Head of caudate nucleus (tissue), 42 donors: Measurements from ENCODE around the gene EXOC3.

Experiments
- DNase-seq, 42 donors: peaks; one replicate each; pipeline versions ENCODE4 v3.0.0 to v3.0.0-alpha.2; 2020 to 2021; ENCODE audit warnings: mixed read lengths in 7 of 42
- intact Hi-C: fragments of 100-400 bp; cut with DNase I; formaldehyde crosslinking; loops from one replicate; pipeline ENCODE4 v1.15.0; 2022

EXOC3 gene

DNA sequence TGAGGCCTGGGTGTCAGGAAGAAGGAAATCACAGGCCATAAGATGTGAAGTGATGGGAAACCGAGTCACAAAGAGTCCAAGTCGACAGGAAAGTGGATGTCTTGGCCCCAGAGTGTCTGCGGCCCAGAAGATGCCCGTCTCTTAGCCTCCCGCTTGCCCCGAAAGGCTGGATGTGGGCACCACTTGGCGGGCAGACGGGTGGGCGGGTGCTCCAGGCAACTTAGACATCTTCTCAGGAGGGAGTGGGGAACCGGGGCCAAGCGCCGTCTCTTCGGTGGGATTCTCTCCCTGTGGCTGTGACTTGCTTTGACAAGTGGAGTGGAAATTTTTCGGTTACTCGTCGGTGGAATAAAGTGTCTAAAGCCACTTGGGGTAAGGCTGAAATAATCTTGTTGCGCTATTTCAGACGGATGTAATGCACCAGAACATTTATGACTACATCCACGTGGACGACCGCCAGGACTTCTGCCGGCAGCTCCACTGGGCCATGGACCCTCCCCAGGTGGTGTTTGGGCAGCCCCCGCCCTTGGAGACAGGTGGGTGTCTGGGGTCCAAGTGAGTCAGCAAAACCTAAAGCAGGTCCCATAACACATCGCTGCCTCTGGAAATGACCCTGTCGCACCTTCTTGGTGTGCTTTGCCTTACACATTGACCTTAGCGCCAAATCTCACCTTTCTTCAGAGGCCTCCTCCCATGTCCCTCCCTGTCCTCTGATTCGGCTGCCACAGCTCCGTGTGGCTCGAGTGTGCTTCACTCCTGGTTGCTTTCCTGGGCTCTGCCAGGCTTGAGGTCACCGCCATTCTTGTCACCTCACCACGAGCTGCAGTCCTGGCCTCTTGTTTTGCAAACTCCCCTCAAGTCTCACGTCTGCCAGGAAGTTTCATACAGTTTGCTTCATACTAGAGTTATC, 20.4 kb upstream of the EXOC3 start:
- intact Hi-C loops: no loop called here
- peak in 3 of 42 donors; percentile 4 to 36 (median 15) for DNase-seq

DNA sequence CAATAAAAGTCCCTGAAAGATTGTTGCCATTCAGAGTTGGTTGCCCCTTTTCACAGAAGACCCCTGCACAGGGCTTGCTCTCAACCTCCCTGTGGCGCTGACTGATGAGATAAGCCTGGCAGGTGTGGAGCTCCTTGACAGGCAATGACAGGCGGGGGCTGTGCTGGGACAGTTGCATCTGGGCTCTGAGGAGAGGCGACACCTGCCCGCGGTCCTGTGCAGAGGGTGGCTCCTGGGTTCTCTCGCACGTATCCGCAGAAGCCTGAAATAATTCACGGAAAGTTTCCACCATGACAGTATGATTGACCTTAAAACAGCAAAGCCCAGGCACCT, 19.8 kb upstream of the EXOC3 start:
- intact Hi-C loops: no loop called here
- DNase-seq: peak in 3 of 42 donors; percentile 11 to 39 (median 13)

DNA sequence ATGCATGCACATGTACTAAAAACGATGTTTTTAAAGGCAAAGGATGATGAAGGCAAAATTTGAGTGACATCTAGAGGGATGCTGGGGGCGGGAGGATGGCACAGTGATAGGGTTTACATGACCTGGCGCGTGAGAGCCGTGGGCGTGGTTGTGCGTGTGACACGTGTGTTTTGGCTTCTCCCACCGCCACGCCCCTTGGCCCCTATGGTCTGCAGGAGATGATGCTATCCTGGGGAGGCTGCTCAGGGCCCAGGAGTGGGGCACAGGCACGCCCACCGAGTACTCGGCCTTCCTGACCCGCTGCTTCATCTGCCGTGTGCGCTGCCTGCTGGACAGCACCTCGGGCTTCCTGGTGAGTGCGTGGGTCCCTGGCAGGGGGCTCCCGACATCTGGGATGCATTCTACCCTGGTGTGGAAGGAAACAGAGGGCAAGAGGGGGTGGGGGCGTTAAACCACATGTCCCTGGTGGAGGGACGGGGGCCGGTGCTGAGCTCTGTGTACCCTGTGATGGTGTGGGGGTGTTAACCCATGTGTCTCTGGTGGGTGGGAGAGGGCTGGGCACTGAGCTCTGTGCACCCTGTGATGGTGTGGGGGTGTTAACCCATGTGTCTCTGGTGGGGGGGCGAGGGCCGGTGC, 19.2 kb upstream of the EXOC3 start:
- intact Hi-C loops: no loop called here

DNA sequence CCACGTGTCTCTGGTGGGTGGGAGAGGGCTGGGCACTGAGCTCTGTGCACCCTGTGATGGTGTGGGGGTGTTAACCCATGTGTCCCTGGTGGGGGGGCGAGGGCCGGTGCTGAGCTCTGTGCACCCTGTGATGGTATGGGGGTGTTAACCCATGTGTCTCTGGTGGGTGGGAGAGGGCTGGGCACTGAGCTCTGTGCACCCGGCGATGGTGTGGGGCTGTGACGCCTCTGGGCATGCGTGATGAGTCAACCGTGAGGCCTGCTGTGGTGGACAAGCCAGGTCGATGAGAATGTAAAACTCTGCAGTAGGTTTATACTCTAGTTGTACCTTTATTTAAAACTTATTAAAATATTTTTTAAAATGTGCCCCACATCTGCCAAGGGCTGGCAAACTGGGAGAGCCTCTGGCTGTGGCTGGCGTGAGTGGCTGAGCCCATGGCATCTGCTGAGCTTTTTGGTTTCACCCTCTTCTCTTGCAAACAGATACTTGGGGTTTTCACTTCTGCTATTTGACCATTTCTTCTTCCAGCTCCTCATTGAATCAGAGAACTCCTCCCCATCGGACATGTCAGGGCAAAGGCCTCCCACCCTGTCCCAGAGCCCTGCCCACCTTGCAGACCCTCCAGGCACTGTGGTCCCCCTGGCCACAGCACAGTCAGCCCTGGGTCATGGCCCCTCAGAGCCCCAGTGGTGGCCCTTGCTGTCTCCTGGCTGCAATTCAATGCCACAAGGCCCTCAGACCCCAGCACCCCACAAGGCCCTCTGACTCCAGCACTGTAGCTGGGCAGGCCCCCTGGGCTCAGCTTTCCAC, 18.5 kb upstream of the EXOC3 start:
- intact Hi-C loops: no loop called here
- DNase-seq: peak in 3 of 42 donors; percentile 15 to 41 (median 24)

More for the DNA sequence above, 19.2 kb upstream of the EXOC3 start:
- DNase-seq: peak in 5 of 42 donors; percentile 16 to 44 (median 17)

DNA sequence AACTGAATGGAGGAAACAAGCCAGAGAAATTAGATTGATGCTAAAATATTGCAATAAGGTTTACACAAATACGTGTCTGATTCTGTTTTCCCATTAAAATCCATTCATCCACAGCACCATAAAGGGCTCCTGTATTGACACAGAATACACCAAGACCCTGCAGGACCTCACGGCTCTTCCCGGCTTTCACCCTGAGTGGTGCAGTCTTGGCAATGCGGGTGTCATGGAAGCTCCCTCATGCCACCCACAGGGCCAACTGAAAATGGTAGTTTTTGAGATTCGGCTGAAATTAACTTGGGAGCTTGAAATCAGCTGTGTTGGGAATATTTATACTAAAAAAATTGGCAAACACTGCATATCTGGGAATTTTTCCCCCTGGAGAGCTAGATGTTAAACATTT, 17.3 kb upstream of the EXOC3 start:
- intact Hi-C loops: no loop called here
- peak in 20 of 42 donors; percentile 28 to 76 (median 50) for DNase-seq

DNA sequence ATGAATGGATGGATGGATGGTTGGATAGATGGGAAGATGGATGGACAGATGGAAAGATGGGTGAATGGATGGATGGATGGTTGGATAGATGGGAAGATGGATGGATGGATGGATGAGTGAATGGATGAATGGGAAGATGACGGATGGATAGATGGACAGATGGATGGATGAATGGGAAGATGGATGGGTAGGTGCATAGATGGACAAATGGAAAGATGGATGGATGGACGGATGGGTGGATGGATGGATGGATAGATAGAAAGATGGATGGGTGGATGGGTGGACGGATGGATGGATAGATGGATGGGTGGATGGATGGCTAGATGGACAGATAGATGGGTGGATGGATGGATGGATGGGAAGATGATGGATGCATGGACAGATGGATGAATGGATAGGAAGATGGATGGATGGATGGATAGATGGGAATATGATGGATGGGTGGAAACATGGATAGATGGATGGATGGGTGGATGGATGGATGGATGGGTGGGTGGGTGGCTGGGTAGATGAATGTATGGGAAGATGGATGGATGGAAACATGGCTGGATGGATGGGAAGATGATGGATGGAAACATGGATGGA, 16.5 kb upstream of the EXOC3 start:
- no peak for DNase-seq
- intact Hi-C loops: no loop called here

DNA sequence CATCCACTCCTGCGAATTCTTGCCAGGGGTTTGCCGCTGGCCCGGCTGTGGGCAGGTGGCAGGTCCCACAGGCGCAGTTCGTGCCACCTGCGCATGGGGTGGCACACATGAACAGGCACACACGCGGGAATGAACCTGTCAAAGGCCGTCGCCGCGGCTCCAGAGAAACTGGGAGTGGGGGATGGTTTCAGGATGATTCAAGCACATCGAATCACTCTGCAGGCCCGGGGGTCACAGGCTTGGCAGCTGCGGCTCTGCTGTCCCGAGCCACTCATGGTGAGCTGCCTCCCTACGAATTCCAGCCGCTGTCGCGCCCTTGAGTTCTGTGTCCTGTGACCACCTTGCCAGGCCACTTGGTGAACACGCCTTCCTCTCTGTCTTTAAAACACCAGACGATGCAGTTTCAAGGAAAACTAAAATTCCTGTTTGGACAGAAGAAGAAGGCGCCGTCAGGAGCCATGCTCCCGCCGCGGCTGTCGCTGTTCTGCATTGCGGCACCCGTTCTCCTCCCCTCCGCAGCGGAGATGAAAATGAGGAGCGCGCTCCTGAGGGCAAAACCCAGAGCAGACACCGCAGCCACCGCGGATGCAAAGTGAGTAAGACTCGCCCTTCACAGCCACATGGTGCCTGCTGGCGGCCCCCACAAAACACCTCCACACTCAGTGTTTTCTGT, 15.4 kb upstream of the EXOC3 start:
- intact Hi-C loops: no loop called here
- peak in 12 of 42 donors; percentile 7 to 53 (median 38) for DNase-seq

DNA sequence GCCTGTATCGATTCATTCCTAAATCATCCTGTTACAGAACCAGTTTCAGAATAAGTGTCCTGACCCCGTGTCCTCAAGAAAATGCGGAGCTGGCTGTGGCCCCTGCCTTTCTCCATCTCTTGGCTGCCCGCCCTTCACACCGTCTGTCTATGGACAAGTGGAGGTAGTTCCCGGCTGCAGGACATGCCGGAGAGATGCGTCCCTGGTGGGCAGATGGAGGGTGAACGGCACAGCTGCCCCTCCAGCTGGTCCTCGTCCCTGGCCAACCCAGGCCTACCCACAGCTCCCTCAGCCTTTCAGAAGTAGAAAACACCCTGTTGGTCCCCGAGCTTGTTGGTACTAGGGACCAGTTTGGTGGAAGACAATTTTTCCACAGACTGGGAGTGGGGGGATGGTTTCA, 14.8 kb upstream of the EXOC3 start:
- DNase-seq: peak in 5 of 42 donors; percentile 7 to 31 (median 13)
- intact Hi-C loops: no loop called here

DNA sequence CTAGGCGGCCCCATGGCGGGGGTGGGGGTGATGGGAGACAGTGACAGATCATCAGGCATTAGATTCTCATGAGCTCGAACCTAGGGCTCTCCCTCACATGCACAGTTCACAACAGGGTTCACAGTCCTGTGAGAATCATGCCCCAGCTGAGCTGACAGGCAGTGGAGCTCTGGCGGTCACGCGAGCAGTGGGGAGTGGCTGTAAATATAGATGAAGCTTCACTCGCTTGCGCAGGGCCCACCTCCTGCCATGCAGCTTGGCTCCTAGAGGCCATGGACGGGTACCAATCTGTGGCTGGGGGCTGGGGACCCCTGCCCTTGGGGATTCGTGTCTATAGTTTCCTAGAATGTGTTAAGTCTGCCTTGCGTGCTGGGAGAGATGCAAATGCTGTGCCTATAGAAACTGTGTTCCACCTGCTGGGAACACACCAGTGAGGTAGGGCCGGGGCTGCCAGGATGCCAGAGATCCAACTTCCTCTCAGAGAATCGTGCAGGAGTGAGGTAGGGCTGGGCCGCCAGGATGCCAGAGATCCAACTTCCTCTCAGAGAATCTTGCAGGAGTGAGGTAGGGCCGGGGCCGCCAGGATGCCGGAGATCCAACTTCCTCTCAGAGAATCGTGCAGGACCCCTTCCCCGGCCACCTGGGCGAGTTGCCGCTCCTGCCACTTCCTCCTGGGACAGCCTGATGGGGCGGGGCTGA, 14.1 kb upstream of the EXOC3 start:
- DNase-seq: peak in 3 of 42 donors; percentile 5 to 33 (median 33)
- intact Hi-C loops: no loop called here

DNA sequence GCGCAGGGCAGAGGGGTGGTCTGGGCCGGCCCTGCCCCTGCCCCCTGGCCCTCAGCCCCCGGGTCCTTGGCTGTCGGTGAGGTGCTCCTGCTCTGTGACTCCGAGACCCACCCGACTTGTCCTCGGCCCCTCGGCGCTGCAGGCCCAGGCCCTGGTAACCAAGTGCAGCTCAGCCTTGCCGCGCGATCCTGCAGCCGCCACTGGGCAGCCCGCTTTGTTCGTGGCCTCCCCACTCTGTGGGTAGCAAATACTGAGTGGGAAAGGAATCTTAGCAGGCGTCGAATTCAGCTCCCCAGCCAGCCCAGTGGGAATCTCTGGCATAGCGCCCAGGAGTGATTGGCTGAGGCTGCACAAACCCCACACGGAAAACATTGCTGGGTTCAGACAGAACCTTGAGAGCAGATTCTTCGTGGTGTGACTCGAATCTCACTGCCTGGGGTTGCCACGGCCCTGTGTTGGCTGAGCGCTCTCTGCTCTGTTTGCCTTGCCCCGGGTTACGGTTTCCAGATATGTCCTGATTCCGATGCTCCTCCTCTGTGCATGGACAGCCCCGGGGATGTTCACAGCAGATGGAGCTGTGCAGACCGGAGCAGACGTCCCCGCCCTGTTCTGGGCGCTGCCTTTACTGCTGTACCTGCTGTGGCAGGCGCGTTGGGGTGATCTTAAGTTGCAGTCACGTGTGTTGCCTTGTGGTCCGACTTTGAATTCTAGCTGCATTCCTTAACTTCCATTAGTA, 13.4 kb upstream of the EXOC3 start:
- intact Hi-C loops: no loop called here
- DNase-seq: peak in 5 of 42 donors; percentile 10 to 38 (median 13)

DNA sequence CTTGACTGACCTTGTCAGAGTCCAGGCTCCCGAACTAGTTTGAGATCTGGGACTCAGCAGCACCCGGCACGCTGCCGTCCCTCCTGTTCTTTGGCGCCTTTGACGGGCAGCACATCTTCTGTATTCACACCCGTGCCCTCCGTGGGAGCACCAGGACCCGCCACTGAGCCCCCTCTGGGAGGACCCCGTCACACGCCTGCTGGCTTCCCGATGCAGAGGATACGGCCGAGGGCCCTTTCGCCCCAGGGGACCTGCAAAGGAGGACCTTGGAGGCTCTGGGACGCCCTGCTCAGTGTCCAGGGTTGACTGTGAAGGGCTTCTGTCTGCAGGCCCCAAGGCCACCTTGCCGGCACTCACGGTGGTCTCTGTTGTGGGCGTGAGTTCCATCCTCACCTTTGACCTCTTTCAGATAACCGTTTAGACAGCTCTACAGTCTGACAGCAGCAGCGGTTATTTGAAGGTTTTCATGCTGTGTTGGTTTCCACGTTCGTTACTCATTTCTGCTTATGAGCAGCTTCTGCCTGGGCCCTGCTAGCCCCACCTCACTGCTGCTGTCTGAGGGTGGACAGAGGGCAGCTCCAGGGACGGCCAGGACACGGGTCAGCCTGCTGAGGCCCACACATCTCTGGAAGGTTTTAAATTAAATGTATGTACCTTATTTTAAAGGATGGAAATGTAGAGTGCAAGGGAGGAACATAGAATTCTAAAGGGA, 12.6 kb upstream of the EXOC3 start:
- intact Hi-C loops: no loop called here
- DNase-seq: peak in 6 of 42 donors; percentile 8 to 38 (median 14)

DNA sequence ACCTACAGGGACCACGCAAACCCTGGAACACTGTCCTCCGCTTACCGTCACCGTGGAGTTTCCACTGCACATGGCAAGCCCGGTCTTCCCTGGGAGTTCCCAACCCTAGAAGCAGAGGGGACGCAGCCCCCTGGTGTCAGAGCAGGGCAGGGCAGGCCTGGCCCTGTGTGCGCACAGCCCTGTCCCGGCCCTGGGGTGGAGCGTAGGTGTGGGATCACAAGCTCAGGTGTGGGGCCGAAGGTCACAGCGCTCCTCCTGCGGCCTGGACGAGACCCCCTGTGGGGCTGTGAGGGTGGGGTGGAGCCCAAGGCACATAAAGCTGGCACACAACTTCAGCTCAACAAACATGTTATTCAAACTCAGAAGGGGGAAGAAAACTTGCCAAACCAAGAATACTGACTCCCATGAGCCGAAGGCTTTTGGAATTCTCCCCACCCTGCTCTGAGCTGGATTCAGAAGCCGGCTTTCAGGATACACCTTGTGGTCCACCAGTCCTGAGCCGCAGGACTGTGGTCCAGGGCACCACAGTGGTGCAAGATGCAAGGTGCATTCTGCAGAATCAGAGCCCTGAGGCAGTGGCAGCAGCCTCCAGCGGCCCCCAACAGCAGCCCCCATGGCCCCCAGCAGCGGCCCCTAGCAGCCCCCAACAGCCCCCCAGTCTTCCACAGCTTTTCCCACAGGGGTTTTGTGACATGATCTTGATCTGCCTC, 11.8 kb upstream of the EXOC3 start:
- intact Hi-C loops: no loop called here
- peak in 4 of 42 donors; percentile 15 to 43 (median 28) for DNase-seq

DNA sequence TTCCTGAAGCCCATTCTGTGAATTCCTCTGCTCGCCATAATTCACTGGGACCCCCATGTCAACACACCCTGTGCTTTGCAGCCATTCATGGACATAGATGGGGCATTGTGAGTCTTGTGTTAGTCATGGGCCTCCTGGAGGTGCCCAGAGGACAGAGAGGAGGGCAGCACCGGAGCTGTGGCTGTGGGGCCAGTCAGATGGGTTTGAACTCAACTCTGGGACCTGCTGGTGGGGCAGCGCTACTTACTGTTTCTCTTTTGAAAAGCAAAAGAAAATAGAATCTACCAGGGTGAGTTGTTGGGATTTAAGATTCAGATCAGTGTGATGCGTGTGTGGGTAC, 11.3 kb upstream of the EXOC3 start:
- intact Hi-C loops: no loop called here
- DNase-seq: peak in 3 of 42 donors; percentile 6 to 22 (median 8)

DNA sequence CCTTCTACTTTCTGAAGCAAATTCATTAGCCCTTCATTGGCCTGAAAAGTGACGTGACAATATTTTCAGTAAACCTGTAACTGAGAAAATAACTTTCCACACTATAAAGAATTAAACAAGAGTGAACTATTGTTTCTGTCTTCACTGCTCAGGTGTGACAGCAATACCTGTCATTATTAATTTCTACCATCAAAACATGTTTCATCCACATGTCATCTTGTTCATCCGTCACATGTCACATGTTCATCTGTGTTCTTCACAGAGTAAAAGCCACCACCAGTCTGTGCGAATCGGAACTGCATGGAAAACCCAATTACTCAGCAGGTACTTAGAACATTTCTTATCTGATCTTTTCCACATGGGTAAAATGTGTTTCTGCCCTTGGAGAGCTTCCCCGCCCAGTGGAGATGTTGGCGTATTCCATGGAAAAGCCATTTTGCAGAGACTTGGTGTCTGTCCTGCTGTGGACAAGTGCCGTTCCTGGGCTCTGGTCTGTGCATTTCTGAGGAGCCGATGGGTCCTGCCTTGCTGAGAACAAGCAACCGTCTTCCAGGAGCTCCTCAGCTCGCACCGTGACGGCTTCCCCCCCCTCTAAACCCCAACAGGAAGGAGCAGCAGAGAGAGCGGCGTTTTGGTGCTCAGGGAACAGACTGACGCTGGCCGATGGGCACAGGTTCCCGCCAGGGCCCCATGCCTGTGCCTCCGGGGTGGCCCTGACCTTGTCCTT, 10.6 kb upstream of the EXOC3 start:
- intact Hi-C loops: no loop called here
- peak in 7 of 42 donors; percentile 2 to 19 (median 10) for DNase-seq
